Activated CD4-positive, alpha-beta T cell treated with anti-CD3 and anti-CD28 coated beads, Interleukin-2, amount 50 U/mL, for 24 hours (primary cell): ENCODE results near the gene ST3GAL3.
A peak's percentile ranks its signal among the peaks of the same experiment; 100 is the strongest.

Experiments used
- DNase-seq, 2 donors: peaks; one replicate each; pipeline ENCODE4 v3.0.0-alpha.2; 2020; ENCODE audit warnings: low read depth in 1 of 2, low spot score in 1 of 2

The ST3GAL3 gene

GRCh38 chr1:43936431-43937151 lies 229.3 kb downstream of the ST3GAL3 start:
- DNase-seq, result no peak

GRCh38 chr1:43937179-43937865 lies 230.0 kb downstream of the ST3GAL3 start:
- DNase-seq, result no peak

GRCh38 chr1:43938383-43938782 lies 231.0 kb downstream of the ST3GAL3 start:
- DNase-seq, result no peak

GRCh38 chr1:43938892-43939587 lies 231.7 kb downstream of the ST3GAL3 start:
- no peak for DNase-seq

- no peak for DNase-seq
These were observed 235.1 kb downstream of the ST3GAL3 start for GRCh38 chr1:43942411-43942810.

- DNase-seq, result no peak
These were observed 237.5 kb downstream of the ST3GAL3 start for GRCh38 chr1:43944860-43945259.

- no peak for DNase-seq
These were observed 238.4 kb downstream of the ST3GAL3 start for GRCh38 chr1:43945674-43946235.

GRCh38 chr1:43946236-43947060 lies 239.1 kb downstream of the ST3GAL3 start, which contains the start of gene IPO13:
Gene IPO13 (plus strand): TSS chr1:43946950. CDS start chr1:43947601, 651 bp downstream.
- DNase-seq, result peak; percentile 89 to 94

GRCh38 chr1:43947061-43947873 lies 239.9 kb downstream of the ST3GAL3 start:
- DNase-seq, result no peak

GRCh38 chr1:43947874-43948437 lies 240.6 kb downstream of the ST3GAL3 start:
- no peak for DNase-seq

GRCh38 chr1:43949678-43950077 lies 242.3 kb downstream of the ST3GAL3 start:
- DNase-seq, result no peak

GRCh38 chr1:43951021-43951985 lies 244.0 kb downstream of the ST3GAL3 start:
- no peak for DNase-seq

GRCh38 chr1:43952731-43953346 lies 245.5 kb downstream of the ST3GAL3 start:
- no peak for DNase-seq

- DNase-seq, result no peak
These were observed 246.0 kb downstream of the ST3GAL3 start for GRCh38 chr1:43953361-43953760.

GRCh38 chr1:43954036-43954435 lies 246.7 kb downstream of the ST3GAL3 start:
- DNase-seq, result no peak

- DNase-seq, result no peak
These were observed 248.9 kb downstream of the ST3GAL3 start for GRCh38 chr1:43956234-43956633.

- no peak for DNase-seq
These were observed 250.2 kb downstream of the ST3GAL3 start for GRCh38 chr1:43957407-43958040.
